NCI-H2196 treated with DMSO at 0.1 percent for 48 hours (cell line): ENCODE data around the gene EXPH5.
A peak's percentile ranks its signal among the peaks of the same experiment; 100 is the strongest.

Experiments used
- DNase-seq: peaks from one replicate; lab custom pipeline; 2025; ENCODE audit not compliant: unreplicated experiment; lab: John Stamatoyannopoulos, UW

The EXPH5 gene

GRCh38 chr11:108522318-108522717 lies 71.2 kb downstream of the EXPH5 start:
- no peak for DNase-seq

- DNase-seq: no peak
These were observed 75.0 kb downstream of the EXPH5 start for GRCh38 chr11:108518581-108518980.

DNA sequence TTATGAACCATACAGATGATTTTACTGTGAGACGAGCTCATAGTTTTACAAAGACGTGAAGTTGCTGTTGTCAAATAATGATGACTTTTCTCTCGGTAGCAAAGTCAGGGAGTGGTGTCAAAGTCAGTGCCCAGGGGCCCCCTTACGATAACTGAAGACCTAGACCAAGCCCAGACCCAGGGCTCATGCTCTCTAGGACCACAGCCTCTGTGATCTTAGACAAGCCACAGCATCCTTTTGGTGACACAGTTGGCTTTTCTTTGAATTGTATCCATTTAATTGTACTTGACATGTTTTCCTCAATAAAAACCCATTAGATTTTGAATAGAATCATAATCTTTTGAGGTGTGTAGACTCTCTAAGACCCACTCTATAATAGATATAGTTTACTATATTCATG lies 77.4 kb downstream of the EXPH5 start:
- DNase-seq: no peak

- no peak for DNase-seq
These were observed 80.9 kb downstream of the EXPH5 start for GRCh38 chr11:108512708-108513107.

- no peak for DNase-seq
These were observed 81.6 kb downstream of the EXPH5 start for GRCh38 chr11:108511851-108512474.

- DNase-seq: no peak
These were observed 84.6 kb downstream of the EXPH5 start for GRCh38 chr11:108508653-108509593.

GRCh38 chr11:108501396-108501795 lies 92.2 kb downstream of the EXPH5 start:
- no peak for DNase-seq

DNA sequence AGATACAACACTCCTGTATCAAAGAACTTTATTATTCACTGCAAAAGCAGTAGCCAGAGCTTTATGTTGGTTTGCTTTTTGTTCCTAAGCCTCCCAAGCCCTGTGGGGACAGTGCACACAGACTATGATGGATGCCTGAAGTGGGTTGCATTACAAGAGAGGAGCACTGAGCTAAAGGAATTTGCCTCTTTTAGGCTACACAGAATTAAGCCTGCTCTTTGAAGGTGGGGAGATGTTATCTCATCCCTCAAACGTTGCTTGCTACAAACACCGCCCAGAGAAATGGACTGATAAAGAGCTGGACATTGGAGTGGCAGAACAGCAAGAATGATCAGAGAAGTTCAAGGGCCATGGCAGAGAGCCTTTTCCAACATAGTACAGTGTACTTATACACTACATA lies 92.8 kb downstream of the EXPH5 start:
- DNase-seq: no peak

DNA sequence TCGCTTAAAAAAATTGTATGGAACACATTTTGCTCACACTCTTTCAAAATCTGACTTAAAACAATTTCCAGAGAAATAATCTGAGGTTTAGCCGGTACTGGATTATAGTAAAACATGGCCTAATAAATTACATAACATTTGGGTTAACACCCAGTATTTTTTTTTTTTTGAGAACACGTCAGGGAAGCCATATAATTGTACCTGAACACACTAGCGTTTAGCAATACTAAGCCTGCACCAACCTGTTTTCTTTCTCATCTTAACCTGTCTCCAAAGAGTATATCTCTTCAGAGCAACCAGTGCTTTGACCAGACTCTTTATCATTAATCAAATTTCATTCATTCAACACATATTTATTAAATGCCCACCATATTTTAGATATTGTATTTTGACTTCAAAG lies 93.4 kb downstream of the EXPH5 start:
- no peak for DNase-seq

GRCh38 chr11:108498816-108499408 lies 94.7 kb downstream of the EXPH5 start:
- DNase-seq: no peak

- peak; percentile 34 for DNase-seq
These were observed 95.3 kb downstream of the EXPH5 start, which contains the start of gene POGLUT3 for GRCh38 chr11:108498046-108498815. Gene POGLUT3, minus strand, starts transcription at chr11:108498384. Its CDS starts 18 bp downstream, at chr11:108498366.

GRCh38 chr11:108497317-108498045 lies 96.1 kb downstream of the EXPH5 start:
- DNase-seq: peak; percentile 82

- DNase-seq: no peak
These were observed 96.8 kb downstream of the EXPH5 start for GRCh38 chr11:108496643-108497256.

DNA sequence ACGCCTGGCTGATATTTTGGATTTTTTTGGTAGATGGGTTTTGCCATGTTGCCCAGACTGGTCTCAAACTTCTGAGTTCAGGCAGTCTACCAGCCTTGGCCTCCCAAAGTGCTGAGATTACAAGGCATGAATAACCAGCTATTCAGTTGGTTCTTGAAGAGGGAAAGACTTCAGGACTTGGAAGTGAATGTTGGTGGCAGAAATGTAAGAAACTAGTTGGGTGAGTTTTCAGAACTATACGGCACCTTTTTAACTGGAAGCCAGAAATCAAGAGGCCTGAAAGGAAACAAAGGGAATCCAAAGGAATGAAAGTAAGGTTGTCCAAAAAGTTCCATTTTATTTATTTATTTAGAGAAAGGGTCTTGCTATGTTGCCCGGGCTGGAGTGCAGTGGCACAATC lies 98.2 kb downstream of the EXPH5 start:
- DNase-seq: no peak

DNA sequence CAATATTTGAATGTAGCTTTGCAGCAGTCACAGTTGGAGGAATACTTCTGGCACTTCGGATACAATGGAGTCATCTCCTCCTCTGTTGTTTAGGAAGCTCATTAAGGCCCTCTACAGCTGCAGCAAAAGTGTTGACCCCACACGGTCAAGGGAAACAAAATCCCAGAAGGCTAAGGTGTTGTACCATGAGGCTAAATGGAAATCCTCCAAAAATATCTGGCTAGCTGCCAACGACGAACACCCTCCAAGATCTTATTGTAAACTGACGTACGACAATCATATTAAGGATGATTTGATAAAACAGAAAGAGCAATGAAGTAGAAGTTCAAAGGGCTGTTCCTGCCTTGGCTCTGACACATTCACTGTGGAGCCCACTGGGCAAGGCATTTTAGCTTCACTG lies 99.4 kb downstream of the EXPH5 start:
- DNase-seq: no peak

- DNase-seq: no peak
These were observed 101.6 kb downstream of the EXPH5 start for GRCh38 chr11:108491936-108492335.

- DNase-seq: no peak
These were observed 106.7 kb downstream of the EXPH5 start for GRCh38 chr11:108486828-108487227.

- DNase-seq: no peak
These were observed 107.2 kb downstream of the EXPH5 start for GRCh38 chr11:108486331-108486730.

DNA sequence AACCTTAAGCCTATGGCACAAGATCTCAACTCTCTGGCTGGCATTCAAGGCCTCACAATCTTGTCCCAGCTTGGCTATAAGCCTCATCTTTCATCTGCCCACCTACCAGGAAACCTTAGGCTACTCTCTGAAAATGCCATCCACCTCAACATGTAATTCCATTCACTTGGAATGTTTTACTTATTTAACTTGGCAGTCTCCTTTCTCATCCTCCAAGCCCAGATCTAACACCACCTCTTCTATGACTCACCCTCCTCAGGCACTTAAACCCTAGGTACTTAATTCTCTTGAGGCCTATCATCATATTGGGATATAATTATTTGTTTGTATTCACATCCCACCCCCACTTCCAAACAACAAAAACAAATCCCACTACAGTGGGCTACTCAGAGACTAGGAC lies 110.4 kb downstream of the EXPH5 start:
- DNase-seq: no peak
